GM12874 (cell line): ENCODE measurements around the gene RAC2.

Experiments used
- TF ChIP-seq, protein P1 (sequence below): IDR thresholded peaks from 2 replicates; pipeline ENCODE4 v1.5.1; 2011; ENCODE audit warnings: low read depth, mild to moderate bottlenecking, control low read depth, low read length, moderate library complexity; ENCODE audit not compliant: insufficient read depth

RAC2 gene

GRCh38 chr22:37275134-37275533 is 31.1 kb upstream of the RAC2 start:
- TF ChIP-seq, protein P1, sequence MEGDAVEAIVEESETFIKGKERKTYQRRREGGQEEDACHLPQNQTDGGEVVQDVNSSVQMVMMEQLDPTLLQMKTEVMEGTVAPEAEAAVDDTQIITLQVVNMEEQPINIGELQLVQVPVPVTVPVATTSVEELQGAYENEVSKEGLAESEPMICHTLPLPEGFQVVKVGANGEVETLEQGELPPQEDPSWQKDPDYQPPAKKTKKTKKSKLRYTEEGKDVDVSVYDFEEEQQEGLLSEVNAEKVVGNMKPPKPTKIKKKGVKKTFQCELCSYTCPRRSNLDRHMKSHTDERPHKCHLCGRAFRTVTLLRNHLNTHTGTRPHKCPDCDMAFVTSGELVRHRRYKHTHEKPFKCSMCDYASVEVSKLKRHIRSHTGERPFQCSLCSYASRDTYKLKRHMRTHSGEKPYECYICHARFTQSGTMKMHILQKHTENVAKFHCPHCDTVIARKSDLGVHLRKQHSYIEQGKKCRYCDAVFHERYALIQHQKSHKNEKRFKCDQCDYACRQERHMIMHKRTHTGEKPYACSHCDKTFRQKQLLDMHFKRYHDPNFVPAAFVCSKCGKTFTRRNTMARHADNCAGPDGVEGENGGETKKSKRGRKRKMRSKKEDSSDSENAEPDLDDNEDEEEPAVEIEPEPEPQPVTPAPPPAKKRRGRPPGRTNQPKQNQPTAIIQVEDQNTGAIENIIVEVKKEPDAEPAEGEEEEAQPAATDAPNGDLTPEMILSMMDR = no peak

- TF ChIP-seq, protein P1 = no peak
Measured at GRCh38 chr22:37274380-37274862, 30.4 kb upstream of the RAC2 start.

DNA sequence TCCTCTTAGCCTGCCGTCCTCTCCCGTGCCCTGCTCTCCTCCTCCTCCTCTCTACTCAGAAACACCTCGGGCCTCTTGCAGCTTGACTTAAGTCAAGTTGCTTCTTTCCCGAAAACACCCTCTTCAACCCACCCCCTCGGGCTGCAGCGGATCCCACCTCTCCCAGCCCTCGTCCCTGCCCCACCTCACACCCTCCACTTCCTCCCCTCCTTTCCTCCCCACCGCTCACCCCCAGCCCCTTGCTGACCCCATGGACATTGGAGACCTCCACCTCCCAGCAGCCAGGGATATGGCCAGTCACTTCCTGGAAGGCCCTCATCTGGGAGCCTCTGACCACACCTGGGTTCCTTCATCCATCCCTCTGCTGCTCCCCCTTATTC is 29.8 kb upstream of the RAC2 start:
- TF ChIP-seq, protein P1 = no peak

GRCh38 chr22:37273126-37273845 is 29.2 kb upstream of the RAC2 start:
- TF ChIP-seq, protein P1 = no peak

GRCh38 chr22:37270928-37271650 is 27.0 kb upstream of the RAC2 start:
- TF ChIP-seq, protein P1 = no peak

GRCh38 chr22:37269936-37270678 is 26.0 kb upstream of the RAC2 start:
- TF ChIP-seq, protein P1 = no peak
